ENCODE measurements around the gene CAB39L.

CAB39L gene

DNA sequence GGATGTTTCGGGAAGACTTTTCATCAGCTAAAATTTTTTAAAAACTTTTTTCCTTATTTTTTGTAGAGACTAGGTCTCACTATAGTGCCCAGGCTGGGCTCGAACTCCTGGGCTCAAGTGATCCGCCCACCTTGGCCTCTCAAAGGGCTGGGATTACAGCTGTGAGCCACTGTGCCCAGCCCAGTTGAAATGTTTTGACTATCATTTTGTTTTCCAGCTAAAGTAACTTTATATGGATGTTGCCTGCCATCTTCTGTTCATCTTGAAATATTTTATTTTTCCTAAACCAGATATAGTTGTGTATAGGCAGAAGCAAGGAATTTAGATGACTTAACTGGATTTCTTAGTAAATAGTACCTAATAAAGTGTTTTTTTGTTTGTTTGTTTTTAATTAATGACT, 7.0 kb downstream of the CAB39L start:
- no peak overlapping the region for H3K9ac ChIP-seq
- no peaks in the 10 kb centered on the region for H3K79me2 ChIP-seq (ENCODE audit: insufficient read depth, low read depth)
- H3K4me1 ChIP-seq (ENCODE audit: low read depth, poor library complexity, severe bottlenecking), result no peaks in the 10 kb centered on the region

DNA sequence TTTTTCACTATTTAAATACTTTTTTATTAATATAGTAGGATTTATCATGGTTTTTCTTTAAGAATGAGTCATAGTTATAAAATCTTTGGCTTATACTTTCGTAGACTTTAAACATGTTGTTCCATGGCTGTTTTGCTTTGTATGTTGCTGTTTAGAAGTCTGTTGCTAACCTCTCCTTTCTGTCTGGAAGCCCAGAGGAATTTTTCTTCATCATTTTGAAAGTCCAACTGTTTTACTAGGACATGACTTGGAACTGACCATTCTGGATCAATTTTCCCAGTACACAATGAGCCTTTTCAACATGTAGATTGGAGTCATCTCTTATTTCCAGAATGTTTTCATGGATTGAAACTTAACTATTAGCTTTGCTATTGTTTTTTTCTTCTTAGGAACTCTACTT, 7.9 kb downstream of the CAB39L start:
- Histone ChIP-seq H3K4me2 (no peak overlapping the region), H3K9ac (no peak overlapping the region), H3K36me3 (ENCODE audit: insufficient read depth) (no peaks in the 10 kb centered on the region), H3K27ac (no peak overlapping the region), H3K79me2 (ENCODE audit: insufficient read depth, low read depth) (no peaks in the 10 kb centered on the region), H2AFZ (ENCODE audit: low read depth) (no peak overlapping the region), H4K20me1 (ENCODE audit: insufficient read depth) (no peaks in the 10 kb centered on the region), H3K27me3 (ENCODE audit: insufficient read depth, low read depth) (no peaks in the 10 kb centered on the region), H3K4me1 (ENCODE audit: low read depth, poor library complexity, severe bottlenecking) (no peaks in the 10 kb centered on the region), H3K4me3 (IDR thresholded peaks at IDR 0.05; ENCODE audit: insufficient read depth, low read depth, low read length) (no peak overlapping the region)
- TF ChIP-seq, protein P1, sequence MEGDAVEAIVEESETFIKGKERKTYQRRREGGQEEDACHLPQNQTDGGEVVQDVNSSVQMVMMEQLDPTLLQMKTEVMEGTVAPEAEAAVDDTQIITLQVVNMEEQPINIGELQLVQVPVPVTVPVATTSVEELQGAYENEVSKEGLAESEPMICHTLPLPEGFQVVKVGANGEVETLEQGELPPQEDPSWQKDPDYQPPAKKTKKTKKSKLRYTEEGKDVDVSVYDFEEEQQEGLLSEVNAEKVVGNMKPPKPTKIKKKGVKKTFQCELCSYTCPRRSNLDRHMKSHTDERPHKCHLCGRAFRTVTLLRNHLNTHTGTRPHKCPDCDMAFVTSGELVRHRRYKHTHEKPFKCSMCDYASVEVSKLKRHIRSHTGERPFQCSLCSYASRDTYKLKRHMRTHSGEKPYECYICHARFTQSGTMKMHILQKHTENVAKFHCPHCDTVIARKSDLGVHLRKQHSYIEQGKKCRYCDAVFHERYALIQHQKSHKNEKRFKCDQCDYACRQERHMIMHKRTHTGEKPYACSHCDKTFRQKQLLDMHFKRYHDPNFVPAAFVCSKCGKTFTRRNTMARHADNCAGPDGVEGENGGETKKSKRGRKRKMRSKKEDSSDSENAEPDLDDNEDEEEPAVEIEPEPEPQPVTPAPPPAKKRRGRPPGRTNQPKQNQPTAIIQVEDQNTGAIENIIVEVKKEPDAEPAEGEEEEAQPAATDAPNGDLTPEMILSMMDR (conservative IDR thresholded peaks at IDR 0.05; ENCODE audit: low read depth, low read length), result no peak

More for the DNA sequence above, 7.0 kb downstream of the CAB39L start:
- Histone ChIP-seq H3K36me3 (ENCODE audit: insufficient read depth) (no peaks in the 10 kb centered on the region), H3K4me3 (IDR thresholded peaks at IDR 0.05; ENCODE audit: insufficient read depth, low read depth, low read length) (no peak overlapping the region), H3K4me2 (no peak overlapping the region), H3K27ac (no peak overlapping the region), H4K20me1 (ENCODE audit: insufficient read depth) (no peaks in the 10 kb centered on the region), H3K27me3 (ENCODE audit: insufficient read depth, low read depth) (no peaks in the 10 kb centered on the region), H2AFZ (ENCODE audit: low read depth) (no peak overlapping the region)
- TF ChIP-seq, protein P1 (conservative IDR thresholded peaks at IDR 0.05; ENCODE audit: low read depth, low read length), result no peak

DNA sequence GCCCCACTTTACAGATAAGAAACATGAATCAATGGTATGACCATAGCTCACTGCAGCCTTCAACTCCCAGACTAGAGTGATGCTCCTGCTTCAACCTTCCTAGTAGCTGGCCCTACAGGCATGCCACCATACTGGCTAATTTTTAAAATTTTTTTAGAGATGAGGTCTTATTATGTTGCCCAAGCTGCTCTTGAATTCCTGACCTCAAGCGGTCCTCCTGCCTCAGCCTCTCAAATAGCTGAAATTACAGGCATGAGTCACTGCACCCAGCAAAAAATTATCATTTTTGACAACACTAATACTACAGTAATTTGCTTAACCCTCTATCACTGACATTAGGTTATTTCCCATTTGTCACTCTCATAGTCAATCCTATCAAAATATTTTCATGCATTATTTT, 14.7 kb downstream of the CAB39L start:
- no peaks in the 10 kb centered on the region for H3K79me2 ChIP-seq (ENCODE audit: insufficient read depth, low read depth)
- H3K4me3 ChIP-seq (IDR thresholded peaks at IDR 0.05; ENCODE audit: insufficient read depth, low read depth, low read length), result no peak overlapping the region
- H3K36me3 ChIP-seq (ENCODE audit: insufficient read depth), result no peaks in the 10 kb centered on the region
- H4K20me1 ChIP-seq (ENCODE audit: insufficient read depth), result no peaks in the 10 kb centered on the region
- H3K9ac ChIP-seq, result no peak overlapping the region
- H3K4me1 ChIP-seq (ENCODE audit: low read depth, poor library complexity, severe bottlenecking), result no peaks in the 10 kb centered on the region
- no peak overlapping the region for H2AFZ ChIP-seq (ENCODE audit: low read depth)
- no peaks in the 10 kb centered on the region for H3K27me3 ChIP-seq (ENCODE audit: insufficient read depth, low read depth)
- H3K4me2 ChIP-seq, result no peak overlapping the region
- H3K27ac ChIP-seq, result no peak overlapping the region
- TF ChIP-seq, protein P1 (conservative IDR thresholded peaks at IDR 0.05; ENCODE audit: low read depth, low read length), result no peak

DNA sequence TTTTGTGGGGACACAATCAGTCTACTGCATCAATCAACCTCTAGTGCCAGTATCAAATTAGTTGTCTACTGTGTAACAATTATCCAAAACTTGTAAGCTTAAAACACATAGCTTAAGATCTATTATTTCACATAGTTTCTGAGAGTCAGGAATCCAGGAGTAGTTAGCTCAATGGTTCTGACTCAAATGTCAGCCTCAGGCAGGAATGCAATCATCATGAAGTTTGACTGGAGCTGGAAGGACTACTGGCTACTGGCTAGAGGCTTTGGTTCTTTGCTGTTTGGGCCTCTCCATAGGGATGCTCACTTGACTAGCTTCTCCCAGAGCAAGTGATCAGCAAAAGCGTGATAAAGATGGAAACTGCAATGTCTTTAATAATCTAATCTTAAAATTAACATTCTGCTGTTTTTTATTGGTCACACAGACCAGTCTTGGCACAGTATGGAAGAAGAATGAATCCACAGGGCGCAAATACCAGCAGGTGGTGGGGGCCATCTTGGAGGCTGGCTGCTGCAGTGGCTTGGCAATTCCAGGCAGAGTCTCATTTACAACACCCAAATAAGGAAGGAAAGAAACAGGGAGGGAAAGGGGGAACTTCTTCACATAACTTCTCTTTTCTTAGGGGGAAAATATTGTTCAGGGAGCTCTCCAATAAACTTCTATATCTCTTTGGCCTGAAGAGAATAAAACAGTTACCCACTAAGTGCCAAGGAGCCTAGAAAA, 15.7 kb downstream of the CAB39L start:
- H4K20me1 ChIP-seq (ENCODE audit: insufficient read depth), result no peaks in the 10 kb centered on the region
- no peak overlapping the region for H2AFZ ChIP-seq (ENCODE audit: low read depth)
- H3K4me2 ChIP-seq, result no peak overlapping the region
- H3K4me3 ChIP-seq (IDR thresholded peaks at IDR 0.05; ENCODE audit: insufficient read depth, low read depth, low read length), result no peak overlapping the region
- H3K4me1 ChIP-seq (ENCODE audit: low read depth, poor library complexity, severe bottlenecking), result no peaks in the 10 kb centered on the region
- no peak overlapping the region for H3K9ac ChIP-seq
- H3K27me3 ChIP-seq (ENCODE audit: insufficient read depth, low read depth), result no peaks in the 10 kb centered on the region
- H3K79me2 ChIP-seq (ENCODE audit: insufficient read depth, low read depth), result no peaks in the 10 kb centered on the region
- TF ChIP-seq, protein P1 (conservative IDR thresholded peaks at IDR 0.05; ENCODE audit: low read depth, low read length), result no peak
- H3K27ac ChIP-seq, result no peak overlapping the region
- no peaks in the 10 kb centered on the region for H3K36me3 ChIP-seq (ENCODE audit: insufficient read depth)

All from KMS-11 (cell line).